Testis (tissue), 3 donors: ENCODE measurements around the gene C10orf67. TPM values are rescaled to one million over a fixed set of nuclear protein-coding genes. Genes with fewer than 3 reads are reported as not detected.

Experiments used
- DNase-seq: peaks from one replicate; pipeline ENCODE4 v3.0.0-alpha.2; 2019
- H3K27ac ChIP-seq, 2 donors: fragments of 200-600 bp; sonication (generic); one replicate each; pipeline ENCODE4 v1.5.1; 2019
- H3K27me3 ChIP-seq: fragments of 200-600 bp; sonication (generic); one replicate; pipeline ENCODE4 v1.5.1; 2019
- H3K36me3 ChIP-seq: fragments of 200-600 bp; sonication (generic); one replicate; pipeline ENCODE4 v1.5.1; 2017; ENCODE audit warnings: low read depth; ENCODE audit errors: missing control alignments
- H3K4me1 ChIP-seq: fragments of 200-600 bp; sonication (generic); one replicate; pipeline ENCODE4 v1.5.1; 2019
- H3K4me3 ChIP-seq, 2 donors: fragments of 200-600 bp; sonication (generic); one replicate each; pipeline ENCODE4 v1.5.1; 2017 to 2019
- H3K9me3 ChIP-seq: fragments of 200-600 bp; sonication (generic); one replicate; pipeline ENCODE4 v1.5.1; 2017
- CTCF ChIP-seq, 3 experiments: fragments of 450-650 bp in 2 of 3; fragments of 200-600 bp in 1 of 3; sonication (generic) in 1 of 3; IDR thresholded peaks; one replicate each; pipeline ENCODE4 v1.5.1; 2016 to 2019; ENCODE audit warnings: antibody characterized with exemption in 3 of 3, mild to moderate bottlenecking in 2 of 3, moderate library complexity in 1 of 3
- POLR2A ChIP-seq: fragments of 450-650 bp; IDR thresholded peaks from one replicate; pipeline ENCODE4 v1.6.1; 2017; ENCODE audit warnings: antibody characterized with exemption, mild to moderate bottlenecking, moderate library complexity
- WGBS, 2 donors: methylation state at CpG; one replicate each; pipeline ENCODE4 v1.1.5; 2018; 5-methylcytosine and 5-hydroxymethylcytosine counted together
- intact Hi-C: fragments of 100-400 bp; cut with DNase I; formaldehyde crosslinking; loops from one replicate; pipeline ENCODE4 v1.15.1; 2023; ENCODE audit warnings: low total_unique reads
- polyA plus RNA-seq: library from polyadenylated mRNA; stranded (reverse); fragments of 350-450 nt; fragmentation: Illumina TruSeq; extraction: RNeasy Lipid Tissue Mini Kit (QIAGEN cat#74804); gene quantifications from one replicate; pipeline ENCODE4 v1.2.3, GENCODE V29; 2014; ENCODE audit warnings: low read depth, low replicate concordance; ENCODE audit not compliant: insufficient read depth
- total RNA-seq, 2 donors: library from RNA; depleted of rRNA; stranded (reverse); fragments of >200 nt; gene quantifications; one replicate each; pipeline ENCODE4 v1.2.3, GENCODE V29; 2016

Gene C10orf67
- total and polyA plus RNA-seq, 3 donors from 2014 or later: 3.0 to 11.1 (median 7.1) TPM

- Histone ChIP-seq H3K36me3 (no peaks in the 10 kb centered on the region), H3K9me3 (no peaks in the 10 kb centered on the region), H3K4me3 (peak overlapping the region in 1 of 2 donors; percentile 36), H3K4me1 (no peaks in the 10 kb centered on the region), H3K27me3 (no peaks in the 10 kb centered on the region), H3K27ac (no peak overlapping the region)
- TF ChIP-seq CTCF (IDR thresholded peaks at IDR 0.05): no peak
- no peak for TF ChIP-seq POLR2A
- intact Hi-C loops: no loop called here
- no peak for DNase-seq
- 0 to 1% methylated on average over 1 to 78 of the region's 88 CpGs for WGBS, 2 donors
These were observed 170.3 kb downstream of the C10orf67 start for GRCh38 chr10:23174074-23174976.

GRCh38 chr10:23173214-23174073 is 171.2 kb downstream of the C10orf67 start:
- no peak overlapping the region for H3K27ac ChIP-seq
- no peak for DNase-seq
- TF ChIP-seq CTCF (IDR thresholded peaks at IDR 0.05): no peak
- no peak for TF ChIP-seq POLR2A
- H3K9me3 ChIP-seq: no peaks in the 10 kb centered on the region
- no peaks in the 10 kb centered on the region for H3K4me1 ChIP-seq
- H3K36me3 ChIP-seq: no peaks in the 10 kb centered on the region
- peak overlapping the region in 1 of 2 donors; percentile 36 for H3K4me3 ChIP-seq
- 1% methylated on average over 32 to 82 of the region's 82 CpGs for WGBS, 2 donors
- H3K27me3 ChIP-seq: no peaks in the 10 kb centered on the region
- intact Hi-C loops: no loop called here

GRCh38 chr10:23172429-23173213 is 172.0 kb downstream of the C10orf67 start:
- H3K27me3 ChIP-seq: no peaks in the 10 kb centered on the region
- no peaks in the 10 kb centered on the region for H3K36me3 ChIP-seq
- no peak overlapping the region for H3K27ac ChIP-seq
- no peaks in the 10 kb centered on the region for H3K9me3 ChIP-seq
- TF ChIP-seq CTCF (IDR thresholded peaks at IDR 0.05): no peak
- no peak for TF ChIP-seq POLR2A
- H3K4me1 ChIP-seq: no peaks in the 10 kb centered on the region
- 1 to 2% methylated on average over 19 to 33 of the region's 41 CpGs for WGBS, 2 donors
- H3K4me3 ChIP-seq: no peak overlapping the region
- intact Hi-C loops: no loop called here
- no peak for DNase-seq

- peak; percentile 47 for DNase-seq
- intact Hi-C loops: no loop called here
- WGBS, 2 donors: 7 to 9% methylated on average over 26 of the region's 26 CpGs
These were observed 173.2 kb downstream of the C10orf67 start for GRCh38 chr10:23171232-23171876.

More at GRCh38 chr10:23171232-23171876, 173.2 kb downstream of the C10orf67 start:
- TF ChIP-seq CTCF (IDR thresholded peaks at IDR 0.05) (no peak), POLR2A (no peak)
- H3K27ac ChIP-seq: no peak overlapping the region
- no peaks in the 10 kb centered on the region for H3K27me3 ChIP-seq
- H3K36me3 ChIP-seq: no peaks in the 10 kb centered on the region
- H3K4me3 ChIP-seq: no peak overlapping the region
- no peaks in the 10 kb centered on the region for H3K4me1 ChIP-seq
- H3K9me3 ChIP-seq: no peaks in the 10 kb centered on the region
